ENCODE data around the gene LCA5L. TPM values are rescaled to one million over a fixed set of nuclear protein-coding genes. Genes with fewer than 3 reads are reported as not detected.

The LCA5L gene
- total and polyA plus RNA-seq, 12 donors, result 0.42 to 13.5 (median 4.8) TPM

DNA sequence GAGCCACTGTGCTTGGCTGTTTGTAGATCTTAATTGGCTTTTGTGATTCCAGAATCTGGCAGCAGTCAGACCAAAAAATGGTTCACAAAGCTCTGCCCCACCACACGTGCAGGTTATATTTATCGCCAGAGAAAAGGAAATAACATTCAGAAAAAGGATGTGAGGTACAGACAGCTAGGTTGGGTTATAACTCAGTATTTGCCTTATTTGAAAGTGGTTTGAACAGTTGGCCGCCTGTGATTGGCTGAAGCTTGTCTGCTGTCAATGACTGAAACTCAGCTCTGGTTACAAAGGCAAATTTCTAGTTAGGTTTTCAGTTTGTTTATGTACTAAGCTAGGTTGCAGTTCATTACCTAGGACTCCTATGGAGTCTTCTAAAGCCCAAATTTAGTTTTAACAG is 15.8 kb upstream of the LCA5L start:
- Histone ChIP-seq H3K9me3 (replicated peaks in 1 of 3) (no peaks in the 10 kb centered on the region), H3K27ac (no peak overlapping the region), H3K4me1 (replicated peaks in 1 of 2) (no peaks in the 10 kb centered on the region), H3K4me3 (no peak overlapping the region), H3K36me3 (replicated peaks in 1 of 2) (no peaks in the 10 kb centered on the region), H3K27me3 (no peaks in the 10 kb centered on the region)
- TF ChIP-seq, protein P1, sequence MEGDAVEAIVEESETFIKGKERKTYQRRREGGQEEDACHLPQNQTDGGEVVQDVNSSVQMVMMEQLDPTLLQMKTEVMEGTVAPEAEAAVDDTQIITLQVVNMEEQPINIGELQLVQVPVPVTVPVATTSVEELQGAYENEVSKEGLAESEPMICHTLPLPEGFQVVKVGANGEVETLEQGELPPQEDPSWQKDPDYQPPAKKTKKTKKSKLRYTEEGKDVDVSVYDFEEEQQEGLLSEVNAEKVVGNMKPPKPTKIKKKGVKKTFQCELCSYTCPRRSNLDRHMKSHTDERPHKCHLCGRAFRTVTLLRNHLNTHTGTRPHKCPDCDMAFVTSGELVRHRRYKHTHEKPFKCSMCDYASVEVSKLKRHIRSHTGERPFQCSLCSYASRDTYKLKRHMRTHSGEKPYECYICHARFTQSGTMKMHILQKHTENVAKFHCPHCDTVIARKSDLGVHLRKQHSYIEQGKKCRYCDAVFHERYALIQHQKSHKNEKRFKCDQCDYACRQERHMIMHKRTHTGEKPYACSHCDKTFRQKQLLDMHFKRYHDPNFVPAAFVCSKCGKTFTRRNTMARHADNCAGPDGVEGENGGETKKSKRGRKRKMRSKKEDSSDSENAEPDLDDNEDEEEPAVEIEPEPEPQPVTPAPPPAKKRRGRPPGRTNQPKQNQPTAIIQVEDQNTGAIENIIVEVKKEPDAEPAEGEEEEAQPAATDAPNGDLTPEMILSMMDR (IDR thresholded peaks at IDR 0.05), result no peak
- TF ChIP-seq POLR2A (IDR thresholded peaks at IDR 0.05), result no peak
- WGBS, 4 donors, result 73 to 90% (median 81%) methylated on average over 3 of the region's 3 CpGs
- intact Hi-C loops (cut with DNase I), result no loop called here
- DNase-seq, result no peak

DNA sequence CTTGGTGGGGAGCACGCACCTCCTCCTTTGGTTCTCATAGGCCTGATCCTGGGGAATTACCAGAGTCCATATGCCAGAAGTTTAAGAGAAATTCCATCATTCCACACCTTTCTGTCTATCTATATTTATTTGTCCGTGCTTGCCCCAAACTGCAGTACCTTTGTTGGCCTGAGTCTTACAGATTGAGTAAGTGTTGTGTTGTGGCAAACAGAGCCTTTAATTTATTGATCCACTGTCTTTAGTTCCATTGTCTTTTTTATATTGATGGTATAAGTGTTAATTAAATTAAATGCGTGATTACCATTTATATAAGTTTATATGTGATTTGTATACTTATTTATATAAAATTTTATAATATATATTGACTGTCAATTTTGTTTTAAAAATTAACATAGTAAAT is 11.1 kb upstream of the LCA5L start:
- H3K36me3 ChIP-seq (replicated peaks in 1 of 2), result no peaks in the 10 kb centered on the region
- intact Hi-C loops (cut with DNase I), result no loop called here
- no peak for TF ChIP-seq POLR2A (IDR thresholded peaks at IDR 0.05)
- TF ChIP-seq, protein P1 (IDR thresholded peaks at IDR 0.05), result peak in 3 of 6 experiments; percentile 5 to 25 (median 24)
- H3K27me3 ChIP-seq, result no peaks in the 10 kb centered on the region
- no peaks in the 10 kb centered on the region for H3K4me1 ChIP-seq (replicated peaks in 1 of 2)
- no peak overlapping the region for H3K27ac ChIP-seq
- DNase-seq, result no peak
- 82 to 91% (median 86%) methylated on average over 3 of the region's 3 CpGs for WGBS, 4 donors
- H3K9me3 ChIP-seq (replicated peaks in 1 of 3), result no peaks in the 10 kb centered on the region
- no peak overlapping the region for H3K4me3 ChIP-seq

DNA sequence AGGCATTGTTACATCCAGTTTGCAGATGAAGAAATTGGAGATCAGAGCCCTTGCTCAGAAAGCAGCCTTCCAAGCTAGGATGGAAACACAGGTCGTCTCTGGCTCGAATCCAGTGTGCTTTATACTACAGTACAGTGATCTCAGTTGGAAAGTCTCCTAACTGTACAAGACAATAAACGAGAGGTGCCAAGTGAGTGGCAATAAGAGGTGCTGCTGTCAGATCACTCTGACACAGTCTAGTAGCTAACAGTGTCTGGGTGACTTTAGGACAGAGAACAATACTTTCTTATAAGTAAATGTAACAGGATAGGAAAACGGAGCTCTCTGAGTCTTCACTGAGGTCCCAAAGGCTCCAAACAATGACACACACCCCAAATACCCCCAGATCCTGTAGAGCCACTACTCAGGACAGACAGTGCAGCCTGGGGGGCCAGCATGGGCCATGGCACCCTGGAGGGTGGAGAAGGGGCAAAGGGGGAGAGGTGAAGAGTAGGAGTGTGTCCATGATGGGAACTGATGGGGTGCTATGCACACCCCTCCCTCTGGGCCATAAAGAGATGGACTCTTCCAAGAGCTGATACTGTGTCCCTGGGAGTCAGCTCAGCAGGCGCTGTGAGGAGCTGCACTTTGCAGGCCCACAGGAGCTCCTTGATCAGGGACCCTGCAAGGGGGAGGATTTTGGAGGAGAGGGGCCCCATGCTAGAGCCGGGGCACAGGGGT is 9.5 kb upstream of the LCA5L start:
- Histone ChIP-seq H3K4me1 (replicated peaks in 1 of 2) (no peaks in the 10 kb centered on the region), H3K36me3 (replicated peaks in 1 of 2) (no peaks in the 10 kb centered on the region), H3K27ac (no peak overlapping the region), H3K4me3 (no peak overlapping the region), H3K9me3 (replicated peaks in 1 of 3) (no peaks in the 10 kb centered on the region), H3K27me3 (no peaks in the 10 kb centered on the region)
- no peak for DNase-seq
- WGBS, 4 donors, result 69 to 83% (median 70%) methylated on average over 5 to 6 of the region's 6 CpGs
- intact Hi-C loops (cut with DNase I), result no loop called here
- no peak for TF ChIP-seq POLR2A (IDR thresholded peaks at IDR 0.05)
- TF ChIP-seq, protein P1 (IDR thresholded peaks at IDR 0.05), result no peak

DNA sequence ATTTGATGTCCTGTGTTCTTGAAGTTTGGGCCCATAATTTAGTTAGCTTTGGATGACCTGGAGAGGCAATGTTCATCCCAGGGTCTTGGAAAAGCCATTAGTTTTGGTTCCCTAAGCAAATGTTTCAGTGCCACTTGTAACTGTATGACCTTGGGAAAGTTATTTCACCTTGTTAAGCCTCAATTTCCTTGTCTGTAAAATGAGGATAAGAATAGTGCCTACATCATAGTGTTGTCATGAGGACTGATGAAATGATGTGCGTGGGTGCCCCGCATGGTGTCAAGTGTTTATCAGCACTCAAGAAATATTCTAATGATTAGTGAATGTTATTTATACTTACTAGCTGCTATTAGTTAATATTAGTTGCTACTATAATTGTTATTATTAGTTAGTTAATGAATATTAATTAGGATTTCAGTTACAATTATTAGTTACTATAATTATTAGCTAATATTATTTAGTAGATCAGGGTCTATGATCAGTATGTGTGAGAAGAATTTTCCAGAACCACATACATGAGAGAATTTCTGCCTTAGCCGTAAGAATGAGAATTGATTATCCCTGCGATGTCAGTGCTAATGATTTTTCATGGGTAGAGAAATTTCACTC is 8.1 kb upstream of the LCA5L start:
- no peak for TF ChIP-seq POLR2A (IDR thresholded peaks at IDR 0.05)
- TF ChIP-seq, protein P1 (IDR thresholded peaks at IDR 0.05), result no peak
- 94 to 99% (median 97%) methylated on average over 4 of the region's 4 CpGs for WGBS, 4 donors
- H3K4me3 ChIP-seq, result no peak overlapping the region
- DNase-seq, result no peak
- no peak overlapping the region for H3K27ac ChIP-seq
- no peaks in the 10 kb centered on the region for H3K36me3 ChIP-seq (replicated peaks in 1 of 2)
- H3K9me3 ChIP-seq (replicated peaks in 1 of 3), result no peaks in the 10 kb centered on the region
- no peaks in the 10 kb centered on the region for H3K27me3 ChIP-seq
- intact Hi-C loops (cut with DNase I), result no loop called here
- H3K4me1 ChIP-seq (replicated peaks in 1 of 2), result no peaks in the 10 kb centered on the region

Data from adrenal gland (tissue), 12 donors.